HG03066 (cell line): ENCODE results near the gene ITPR1.

Experiments used
- ATAC-seq: cut with Tn5 transposase; IDR thresholded peaks from one replicate; pipeline ENCODE4 v1.9.1; 2021; ENCODE audit warnings: low read depth; ENCODE audit not compliant: unreplicated experiment

ITPR1 gene

GRCh38 chr3:4508048-4508981, 15.2 kb downstream of the ITPR1 start:
- peak; percentile 66 for ATAC-seq

GRCh38 chr3:4509043-4509442, 15.9 kb downstream of the ITPR1 start:
- ATAC-seq = no peak

DNA sequence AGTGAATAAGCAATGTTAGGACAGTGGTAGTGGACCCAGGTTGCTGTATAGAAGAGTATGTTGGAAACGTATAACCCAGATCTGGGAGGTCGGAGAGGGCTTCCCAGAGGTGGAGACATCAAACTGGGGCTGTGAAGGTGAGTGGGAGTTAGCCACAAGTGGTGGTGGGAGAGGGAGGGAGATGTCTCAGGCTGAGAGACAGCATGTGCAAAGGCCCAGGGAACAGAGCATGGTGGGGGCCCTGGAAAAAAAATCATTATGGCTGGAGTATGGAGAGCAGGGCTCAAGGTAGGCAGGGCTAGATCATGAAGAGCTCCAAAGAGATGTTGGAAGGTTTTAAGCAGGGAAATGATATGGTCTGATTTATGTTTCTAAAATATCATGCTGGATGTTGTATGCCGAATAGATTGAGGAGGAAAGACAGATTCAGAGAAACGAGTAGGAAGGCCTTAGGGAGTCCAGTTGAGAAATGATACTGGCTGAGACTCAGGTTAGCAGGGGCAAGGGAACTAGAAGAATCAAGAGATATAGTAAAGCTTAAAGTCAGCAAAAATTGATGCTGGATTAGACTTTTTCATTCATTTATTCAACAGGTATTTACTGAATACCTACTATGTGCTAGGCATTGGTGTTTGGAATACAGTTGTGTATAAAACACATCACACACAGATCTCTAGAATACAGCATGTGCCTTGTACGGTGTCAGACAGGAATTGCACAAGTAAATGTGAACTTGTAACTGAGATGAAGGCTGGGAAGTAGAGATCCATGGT, 17.0 kb downstream of the ITPR1 start:
- no peak for ATAC-seq

DNA sequence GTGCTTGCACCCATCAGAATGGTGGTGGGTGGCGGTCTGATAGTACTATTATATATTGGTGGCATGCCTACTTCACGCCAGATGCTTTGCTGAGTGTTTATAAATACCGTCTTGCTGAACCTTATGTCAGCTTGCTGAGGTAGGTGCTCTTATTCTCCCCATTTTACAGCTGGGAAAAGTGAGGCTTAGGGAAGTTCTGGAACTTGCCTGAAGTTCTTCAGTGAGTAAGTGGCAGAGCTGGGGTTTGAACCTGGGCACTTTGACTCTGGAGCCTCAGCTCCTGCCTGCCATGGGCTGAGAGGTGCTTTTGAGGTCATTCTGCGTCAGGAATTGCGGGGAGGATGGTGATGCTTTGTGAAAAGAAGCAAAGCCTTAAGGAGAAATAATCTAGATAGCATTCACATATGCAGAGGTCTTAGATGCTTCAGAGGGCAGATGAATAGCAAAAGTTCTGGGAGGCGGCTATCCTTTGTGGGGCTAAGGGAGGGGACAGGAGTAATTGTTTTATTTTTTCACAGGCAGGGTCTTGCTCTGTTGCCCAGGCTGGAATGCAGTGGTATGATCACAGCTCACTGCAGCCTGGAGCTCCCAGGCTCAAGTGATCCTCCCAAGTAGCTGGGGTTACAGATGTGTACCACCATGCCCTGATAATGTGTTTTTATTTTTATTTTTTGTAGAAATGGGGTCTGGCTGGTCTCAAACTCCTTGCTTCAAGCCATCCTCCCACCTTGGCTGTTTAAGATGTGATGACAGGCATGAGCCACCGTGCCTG, 18.5 kb downstream of the ITPR1 start:
- ATAC-seq = no peak

- ATAC-seq = no peak
Measured at GRCh38 chr3:4512895-4513616, 19.9 kb downstream of the ITPR1 start.

GRCh38 chr3:4514321-4514720, 21.2 kb downstream of the ITPR1 start:
- ATAC-seq = no peak

DNA sequence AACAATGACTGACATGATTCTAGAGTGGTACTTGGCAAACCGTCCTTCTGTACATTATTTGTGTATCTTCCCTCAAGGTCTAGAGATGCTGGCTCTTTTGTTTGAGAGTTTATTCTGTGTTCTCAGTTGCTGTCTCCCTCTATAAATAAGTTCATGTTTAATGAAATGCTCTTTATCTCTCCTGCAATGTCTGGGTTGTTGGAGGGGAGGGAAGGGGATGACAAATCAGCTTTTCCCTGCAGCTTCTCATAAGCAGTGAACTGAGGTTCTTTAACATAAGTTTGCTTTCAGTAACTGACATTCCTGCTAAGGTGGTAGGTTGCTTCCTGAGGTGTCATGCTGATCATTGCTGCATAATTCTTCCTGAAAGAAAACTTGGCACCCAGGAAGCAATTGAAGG, 21.8 kb downstream of the ITPR1 start:
- ATAC-seq = no peak

DNA sequence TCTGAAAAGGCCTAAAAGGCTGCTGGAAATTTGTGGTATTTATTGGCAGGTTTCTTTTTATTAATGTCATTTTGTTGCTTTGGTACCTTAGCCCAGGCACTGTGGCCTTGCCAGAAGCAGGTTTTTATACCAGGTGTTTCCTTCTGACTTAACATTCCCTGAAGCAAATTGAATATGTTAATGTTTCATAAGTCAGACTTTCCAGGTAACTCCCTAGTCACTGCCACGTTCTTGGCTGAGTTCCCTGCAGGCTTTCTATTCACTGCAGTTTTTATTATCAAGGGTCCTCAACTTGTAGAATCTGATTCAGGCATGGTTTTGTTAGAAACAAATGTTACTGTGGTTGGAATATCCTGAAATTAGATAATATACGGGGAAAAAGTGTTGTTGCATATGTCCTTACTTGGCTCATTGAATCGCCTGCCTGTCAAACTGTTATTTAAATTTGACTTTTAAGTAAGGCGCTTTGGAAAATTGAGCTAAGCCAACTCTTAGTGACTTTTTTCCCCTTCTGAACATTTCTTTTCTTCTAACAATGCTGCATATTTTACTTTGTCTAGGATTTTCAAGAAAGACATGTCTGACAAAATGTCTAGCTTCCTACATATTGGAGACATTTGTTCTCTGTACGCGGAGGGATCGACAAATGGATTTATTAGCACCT, 22.9 kb downstream of the ITPR1 start:
- ATAC-seq = no peak

DNA sequence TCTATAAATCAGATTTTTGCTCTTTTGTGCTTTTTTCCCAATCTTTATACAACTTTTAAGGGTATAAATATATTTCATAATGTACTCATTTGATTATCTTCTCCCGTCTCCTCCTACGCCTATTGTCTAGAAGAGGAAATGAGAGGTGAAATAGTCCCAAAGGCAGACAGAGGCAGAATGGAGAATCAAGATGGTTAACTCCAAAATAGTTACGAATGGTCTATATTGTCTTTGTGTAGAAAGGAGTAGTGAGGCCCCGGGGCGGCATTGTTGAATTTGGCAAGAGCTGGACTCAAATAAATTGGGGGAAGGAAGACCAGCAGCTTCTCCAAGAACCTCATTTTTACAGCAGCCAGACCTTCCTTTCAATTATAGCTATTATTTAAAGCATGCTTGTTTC, 23.9 kb downstream of the ITPR1 start:
- ATAC-seq = no peak

DNA sequence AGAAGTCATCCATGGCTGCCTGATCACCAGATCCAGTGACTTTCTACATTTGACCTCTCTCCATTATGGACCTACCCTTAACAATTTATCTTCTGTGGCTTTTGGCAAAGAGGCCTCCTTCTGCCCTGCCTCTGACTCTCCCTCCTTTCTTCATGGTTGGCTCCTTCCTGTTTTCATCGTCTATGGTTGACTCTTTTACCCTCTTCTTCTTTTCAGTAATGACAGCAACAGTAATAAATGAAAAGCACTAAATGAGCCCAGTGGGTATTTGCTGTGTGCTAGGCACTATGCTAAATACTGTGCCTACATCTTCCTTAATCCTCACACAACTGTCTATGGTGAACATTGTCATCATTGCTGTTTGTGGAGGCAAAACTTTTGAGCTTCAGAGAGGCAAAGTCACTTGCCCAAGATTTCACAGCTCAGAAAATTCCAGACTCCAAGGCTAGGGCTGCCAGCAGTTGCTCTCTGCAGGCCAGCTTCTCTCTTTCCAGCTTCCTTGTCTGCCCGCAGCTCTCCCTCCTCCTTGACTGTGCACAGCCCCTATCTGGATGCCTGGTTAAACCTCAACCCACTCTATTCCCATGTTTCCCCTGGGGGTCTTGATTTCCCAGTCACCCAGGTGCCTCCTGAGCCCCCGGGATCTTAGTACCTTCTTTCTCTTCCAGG, 24.6 kb downstream of the ITPR1 start:
- no peak for ATAC-seq

GRCh38 chr3:4520033-4520816, 27.1 kb downstream of the ITPR1 start:
- ATAC-seq = no peak

GRCh38 chr3:4522947-4523346, 29.8 kb downstream of the ITPR1 start:
- no peak for ATAC-seq

DNA sequence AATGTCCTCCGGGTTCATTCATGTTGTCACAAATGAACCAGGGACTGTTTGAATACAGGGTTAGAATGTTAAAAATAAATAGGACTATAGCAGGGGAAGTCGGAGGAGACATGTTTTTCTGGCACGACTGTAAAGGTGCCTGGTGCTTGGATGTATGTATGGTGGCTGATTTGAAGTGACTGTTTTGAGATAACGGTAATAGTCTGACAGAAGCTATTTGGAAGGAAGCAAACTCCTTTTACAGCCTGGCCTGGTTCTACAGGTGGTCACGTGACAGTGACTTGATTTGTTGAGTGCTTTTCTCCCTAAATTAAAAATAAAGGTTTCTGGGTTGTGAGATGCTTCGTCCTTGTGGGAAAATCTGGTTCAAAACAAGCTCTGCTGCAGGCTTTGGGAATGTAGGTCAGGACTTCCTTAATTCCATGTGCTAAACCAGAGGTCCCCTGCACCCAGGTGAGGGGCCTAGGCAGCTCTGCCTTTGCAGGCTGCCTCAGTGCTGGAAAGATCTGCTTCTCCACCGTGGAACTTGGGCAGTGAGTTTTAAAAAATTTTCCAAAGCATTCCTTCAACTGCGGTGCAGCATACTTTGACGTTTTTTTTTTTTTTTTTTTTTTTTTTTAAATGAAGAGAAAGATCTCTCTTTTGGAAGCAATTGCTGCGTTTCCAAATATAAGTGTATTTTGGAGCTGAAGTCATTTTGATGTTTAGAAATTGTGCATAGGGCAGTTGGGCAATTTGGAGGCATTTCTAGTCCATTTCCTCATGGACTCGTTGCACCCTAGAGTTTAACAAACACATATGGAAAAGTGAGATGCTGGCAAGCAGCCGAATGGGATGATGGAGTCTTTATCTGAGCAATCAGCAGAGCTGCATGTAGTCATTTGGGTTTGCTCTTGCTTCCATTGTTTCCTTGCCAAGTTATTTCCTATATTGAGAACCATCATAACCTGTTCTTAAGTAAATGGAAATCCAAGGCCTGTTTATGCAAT, 30.9 kb downstream of the ITPR1 start:
- no peak for ATAC-seq

GRCh38 chr3:4525560-4526223, 32.5 kb downstream of the ITPR1 start:
- ATAC-seq = no peak

DNA sequence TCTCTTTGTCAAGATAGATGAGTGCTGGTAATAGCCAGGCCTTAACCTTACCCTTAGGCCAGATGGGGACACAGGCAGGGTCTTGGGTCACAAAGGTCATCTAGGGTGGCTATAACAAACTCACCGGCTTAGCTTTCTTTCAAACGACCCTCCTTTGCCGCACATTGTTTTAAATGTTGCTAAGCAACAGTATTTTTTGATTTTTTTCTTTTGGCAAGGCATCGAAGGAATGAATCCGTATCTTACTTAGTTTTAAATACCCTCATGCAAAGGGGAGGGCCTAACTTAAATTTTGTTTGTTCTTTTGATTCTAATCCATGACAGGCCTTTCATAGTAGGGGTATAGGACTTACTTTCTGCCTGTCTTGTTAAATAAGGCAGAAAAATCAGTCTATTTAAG, 35.2 kb downstream of the ITPR1 start:
- no peak for ATAC-seq

DNA sequence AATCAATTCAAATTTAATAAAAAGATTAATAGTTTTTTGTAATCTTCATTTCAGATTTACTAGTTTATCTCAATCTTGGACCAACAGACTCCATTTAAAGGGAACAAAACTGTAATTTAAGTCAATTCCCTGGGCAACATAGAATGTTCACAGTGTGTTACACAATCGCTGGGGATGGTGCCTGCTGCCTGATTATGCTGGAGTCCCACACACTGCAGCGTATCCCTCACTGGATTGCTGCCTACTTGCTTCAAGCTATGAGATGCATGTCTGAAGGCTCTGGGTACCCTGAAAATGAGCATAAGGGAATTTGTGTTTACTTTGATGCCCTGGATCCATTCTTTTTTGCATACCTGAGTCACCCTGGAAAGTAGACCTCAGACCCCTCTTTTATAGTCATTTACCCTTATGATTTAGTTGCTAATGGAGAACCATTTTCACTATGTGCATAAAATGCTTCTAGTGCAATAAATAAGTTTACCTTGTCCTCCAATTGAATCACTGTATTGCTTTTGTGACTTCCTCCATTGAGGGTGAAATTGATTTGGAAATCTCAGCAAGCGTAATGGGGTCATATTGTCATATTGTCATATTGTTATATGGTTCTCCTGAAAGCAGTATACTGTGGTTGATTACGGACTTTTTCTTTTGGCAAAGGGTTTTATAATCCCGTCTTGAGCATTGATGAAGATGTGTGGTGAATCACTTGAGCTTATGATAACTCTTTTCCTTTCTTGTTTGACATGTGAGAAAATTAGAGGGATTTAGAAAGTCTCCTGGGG, 35.9 kb downstream of the ITPR1 start:
- no peak for ATAC-seq
